GM18873 (cell line): ENCODE data around the gene PLEKHH3.
"Not testable (repeated sequence)": the region's sequence is repeated elsewhere in the genome, so short reads cannot be mapped to it uniquely, and the experiment has no call there.

Source experiments
- ATAC-seq: cut with Tn5 transposase; IDR thresholded peaks from one replicate; pipeline ENCODE4 v1.9.1; 2021; ENCODE audit warnings: mild to moderate bottlenecking, moderate library complexity, moderate number of reproducible peaks; ENCODE audit not compliant: unreplicated experiment, low FRiP score

The PLEKHH3 gene

DNA sequence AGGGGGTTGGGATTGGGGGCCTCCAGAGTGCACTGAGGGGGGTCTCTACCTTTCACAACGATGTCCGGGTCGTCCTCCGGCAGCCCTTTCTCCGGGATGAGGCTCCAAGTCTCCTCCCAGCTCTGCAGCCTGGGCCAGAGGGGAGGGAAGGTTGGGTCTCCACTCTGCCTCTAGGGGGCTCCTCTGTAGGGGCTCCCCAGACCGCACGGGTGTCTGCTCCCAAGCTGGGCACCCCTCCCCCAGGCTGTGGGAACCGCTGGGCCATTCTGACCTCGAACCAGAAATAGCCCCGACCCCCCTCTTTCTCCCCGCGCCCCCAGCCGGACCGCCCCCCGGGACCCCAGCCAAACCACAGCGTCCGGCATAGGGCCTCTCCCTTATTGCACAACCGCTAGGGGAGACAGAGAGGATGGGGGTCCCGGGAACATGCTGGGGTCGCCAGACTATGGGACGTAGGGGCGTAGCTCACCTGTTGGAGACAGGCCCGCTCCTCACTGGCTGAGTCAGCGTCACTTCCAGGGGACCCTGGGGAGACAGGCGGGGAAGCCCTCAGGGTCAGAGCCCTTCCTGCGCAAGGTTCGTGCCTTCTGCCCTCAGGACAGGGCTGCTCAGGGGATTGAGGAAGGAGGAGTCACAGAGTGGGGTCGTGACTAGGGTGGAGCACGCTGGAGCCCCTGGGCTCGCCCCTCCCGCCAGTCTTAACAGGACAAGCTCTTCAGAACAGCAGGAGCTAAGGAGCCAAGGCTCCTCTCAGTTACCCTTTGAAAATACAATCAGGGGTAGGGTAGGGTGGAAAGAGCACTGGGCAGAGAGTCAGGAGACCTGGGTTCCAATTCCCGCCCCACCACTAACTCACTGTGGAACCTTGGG lies 2.7 kb downstream of the PLEKHH3 start:
- ATAC-seq: no peak

DNA sequence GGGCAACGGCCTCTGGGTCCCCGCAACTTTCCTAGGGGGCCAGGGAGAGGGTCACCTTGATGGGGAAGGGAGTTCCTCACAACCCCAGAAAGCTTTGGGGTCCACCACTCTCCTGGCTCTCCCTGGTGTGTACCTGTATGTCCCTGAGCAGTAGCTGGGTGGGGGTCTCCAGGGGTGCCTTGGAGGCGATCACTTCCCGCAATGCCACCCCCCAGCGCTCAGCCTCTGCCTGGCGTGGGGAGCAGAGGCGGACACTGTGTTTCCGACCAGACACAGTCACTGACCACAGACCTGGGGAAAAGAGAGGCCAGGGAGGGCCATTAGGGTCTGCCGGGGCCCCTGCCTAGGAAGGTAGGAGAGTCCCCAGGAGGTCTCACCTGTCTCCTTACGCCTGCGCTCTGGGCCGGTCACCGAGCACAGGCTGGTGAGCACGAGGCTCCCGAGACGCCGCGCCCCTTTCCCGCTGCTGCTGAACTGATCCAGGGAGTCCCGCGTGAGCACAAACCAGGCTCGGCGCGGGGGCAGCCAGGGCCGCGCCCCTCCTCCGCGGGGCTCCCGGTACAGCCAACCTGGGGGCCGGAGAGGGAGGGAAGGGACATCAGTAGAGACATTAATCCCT lies 3.4 kb downstream of the PLEKHH3 start:
- no peak for ATAC-seq

- ATAC-seq: no peak
Observed at GRCh38 chr17:42672038-42672437, 4.8 kb downstream of the PLEKHH3 start.

DNA sequence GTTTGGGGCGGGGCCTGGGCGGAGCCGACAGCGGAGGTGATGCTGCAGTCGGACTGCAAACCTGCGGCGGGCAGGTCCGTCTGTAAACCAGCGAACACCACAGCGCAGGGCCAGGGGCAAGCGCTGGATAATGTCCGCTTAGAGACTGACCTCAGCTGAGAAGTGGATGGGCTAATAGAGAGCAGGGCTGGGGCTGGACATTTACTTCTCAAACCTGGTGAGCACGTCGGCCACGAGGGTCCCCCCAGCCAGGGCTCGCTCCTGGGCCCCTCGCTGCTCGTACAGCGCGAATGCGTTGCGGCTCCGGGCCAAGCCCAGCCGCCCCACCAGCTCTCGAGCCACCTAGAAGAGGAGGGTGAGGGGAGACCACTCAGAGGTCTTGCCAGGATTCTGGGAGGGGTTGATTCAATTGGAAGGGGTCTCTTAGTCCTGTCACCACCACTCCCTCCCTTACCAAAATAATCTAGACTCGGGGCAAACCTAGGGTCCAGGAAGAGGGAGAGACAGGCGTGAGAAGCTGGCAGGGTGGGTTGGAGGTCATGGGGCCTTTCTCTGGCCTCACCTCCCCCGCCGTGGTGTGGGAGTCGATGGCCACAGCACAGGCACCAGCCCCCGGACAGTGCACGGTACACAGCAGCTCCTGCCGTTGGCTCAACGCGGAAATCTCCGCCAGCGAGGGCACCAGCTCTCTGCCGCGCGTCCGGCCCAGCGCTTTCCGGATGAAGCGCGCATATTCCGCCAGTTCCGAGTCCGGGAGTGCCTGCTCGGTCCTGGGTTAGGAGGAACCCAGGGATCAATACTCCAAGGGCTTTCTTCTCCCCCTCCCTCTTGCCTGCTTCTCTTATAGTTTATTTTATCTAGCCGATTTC lies 5.8 kb downstream of the PLEKHH3 start:
- no peak for ATAC-seq

GRCh38 chr17:42669977-42670788 lies 6.6 kb downstream of the PLEKHH3 start:
- ATAC-seq: no peak

DNA sequence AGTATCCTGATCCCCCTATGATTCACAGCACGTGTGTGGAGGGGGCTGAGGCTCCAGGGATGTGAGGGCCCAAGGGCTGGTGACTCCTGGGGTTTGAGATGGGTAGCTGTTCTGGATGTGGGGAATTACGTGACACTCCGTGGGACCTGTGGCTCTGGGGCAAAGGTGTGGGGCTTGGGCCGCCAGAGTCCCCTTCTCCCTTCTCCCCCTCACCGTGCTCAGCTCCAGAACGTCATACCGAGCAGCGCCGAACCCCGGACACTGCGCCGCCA lies 7.2 kb downstream of the PLEKHH3 start:
- no peak for ATAC-seq

- ATAC-seq: no peak
Observed at GRCh38 chr17:42667088-42667951, 9.5 kb downstream of the PLEKHH3 start.

GRCh38 chr17:42666126-42666525 lies 10.7 kb downstream of the PLEKHH3 start:
- ATAC-seq: not testable (repeated sequence)

GRCh38 chr17:42665581-42666001 lies 11.2 kb downstream of the PLEKHH3 start:
- no peak for ATAC-seq

DNA sequence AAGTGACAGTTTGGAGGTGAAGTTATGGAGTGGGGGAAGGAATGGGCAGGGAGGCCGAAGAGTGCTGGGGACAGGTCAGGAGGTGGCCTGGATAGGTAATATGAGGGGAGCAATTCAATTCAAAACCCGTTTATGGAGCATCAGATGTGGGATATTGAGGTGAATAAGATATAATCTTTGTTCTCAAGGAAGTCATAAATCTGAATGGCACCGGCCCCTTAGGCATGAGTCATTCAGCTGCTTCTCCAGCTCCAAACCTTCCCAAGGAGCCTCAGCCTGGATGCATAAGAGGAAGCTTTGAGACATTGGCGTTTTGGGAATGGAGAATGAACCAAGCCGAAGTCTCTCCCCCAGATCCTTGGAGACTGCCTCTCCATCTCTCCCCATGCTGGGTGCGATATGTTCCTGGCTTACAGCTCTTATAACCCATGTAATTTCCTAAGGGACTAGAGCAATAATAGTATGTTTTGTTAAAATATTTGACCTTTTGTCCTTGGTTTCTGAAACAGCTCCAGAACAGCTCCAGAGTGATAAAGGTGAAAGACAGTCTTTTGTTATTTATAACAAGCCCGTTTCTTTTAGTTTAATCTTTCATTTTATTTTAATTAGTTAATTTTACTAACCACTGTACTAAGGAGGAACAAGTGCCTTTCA lies 16.0 kb downstream of the PLEKHH3 start:
- no peak for ATAC-seq

- ATAC-seq: not testable (repeated sequence)
Observed at GRCh38 chr17:42659932-42660274, 16.9 kb downstream of the PLEKHH3 start.

GRCh38 chr17:42659079-42659931 lies 17.5 kb downstream of the PLEKHH3 start, which contains the start of gene TUBG2:
Gene TUBG2 (plus strand): TSS chr17:42659284. CDS start chr17:42659504, 220 bp downstream.
- ATAC-seq: no peak

DNA sequence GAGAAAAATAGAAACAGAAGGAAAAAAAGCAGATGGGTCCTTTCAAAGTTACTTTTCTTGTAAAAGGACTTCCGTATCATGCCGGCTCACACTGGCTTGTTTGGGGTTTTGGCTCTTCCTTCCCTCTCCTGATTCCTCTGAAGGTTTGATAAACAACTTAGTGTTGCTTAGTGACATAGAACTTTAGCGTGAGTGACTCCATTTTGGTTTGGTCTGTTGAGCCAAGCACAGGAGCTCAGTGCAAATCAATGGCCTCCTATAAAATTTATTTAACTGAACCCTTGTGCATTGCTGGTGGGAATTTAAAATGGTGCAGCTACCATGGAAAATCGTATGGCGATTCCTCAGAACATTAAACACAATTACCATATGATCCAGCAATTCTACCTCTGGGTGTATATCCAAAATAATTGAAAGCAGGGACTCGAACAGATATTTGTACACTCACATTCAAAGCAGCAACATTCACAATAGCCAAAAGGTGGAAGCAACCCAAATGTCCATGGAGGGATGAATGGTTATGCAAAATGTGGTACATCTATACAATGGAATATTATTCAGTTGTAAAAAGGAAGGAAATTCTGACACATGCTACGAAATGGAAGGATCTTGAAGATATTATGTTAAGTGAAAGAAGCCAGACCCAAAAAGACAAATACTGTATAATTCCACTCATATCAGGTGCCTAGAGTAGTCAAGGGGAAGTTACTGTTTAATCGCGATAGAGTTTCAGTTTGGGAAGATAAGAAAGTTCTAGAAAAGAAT lies 18.8 kb downstream of the PLEKHH3 start:
- no peak for ATAC-seq

DNA sequence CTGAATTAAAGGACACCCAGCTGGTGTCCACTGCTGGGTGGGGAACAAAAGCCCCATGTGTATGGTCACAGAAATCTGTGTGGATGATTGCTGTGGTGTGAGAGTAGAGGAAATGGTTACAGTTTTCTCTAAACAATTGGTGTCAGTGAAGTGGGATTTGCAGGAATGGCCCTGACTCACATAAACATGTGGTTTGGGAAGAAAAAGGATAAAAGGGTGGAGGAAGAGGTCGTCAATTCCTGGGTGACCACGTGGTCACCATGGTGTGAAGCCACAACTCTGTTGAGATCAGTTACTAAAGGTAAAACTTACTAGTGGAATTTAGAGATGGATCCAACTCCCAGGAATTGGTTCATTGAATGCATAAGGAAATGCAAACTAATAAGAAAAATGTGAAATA lies 21.3 kb downstream of the PLEKHH3 start:
- no peak for ATAC-seq

DNA sequence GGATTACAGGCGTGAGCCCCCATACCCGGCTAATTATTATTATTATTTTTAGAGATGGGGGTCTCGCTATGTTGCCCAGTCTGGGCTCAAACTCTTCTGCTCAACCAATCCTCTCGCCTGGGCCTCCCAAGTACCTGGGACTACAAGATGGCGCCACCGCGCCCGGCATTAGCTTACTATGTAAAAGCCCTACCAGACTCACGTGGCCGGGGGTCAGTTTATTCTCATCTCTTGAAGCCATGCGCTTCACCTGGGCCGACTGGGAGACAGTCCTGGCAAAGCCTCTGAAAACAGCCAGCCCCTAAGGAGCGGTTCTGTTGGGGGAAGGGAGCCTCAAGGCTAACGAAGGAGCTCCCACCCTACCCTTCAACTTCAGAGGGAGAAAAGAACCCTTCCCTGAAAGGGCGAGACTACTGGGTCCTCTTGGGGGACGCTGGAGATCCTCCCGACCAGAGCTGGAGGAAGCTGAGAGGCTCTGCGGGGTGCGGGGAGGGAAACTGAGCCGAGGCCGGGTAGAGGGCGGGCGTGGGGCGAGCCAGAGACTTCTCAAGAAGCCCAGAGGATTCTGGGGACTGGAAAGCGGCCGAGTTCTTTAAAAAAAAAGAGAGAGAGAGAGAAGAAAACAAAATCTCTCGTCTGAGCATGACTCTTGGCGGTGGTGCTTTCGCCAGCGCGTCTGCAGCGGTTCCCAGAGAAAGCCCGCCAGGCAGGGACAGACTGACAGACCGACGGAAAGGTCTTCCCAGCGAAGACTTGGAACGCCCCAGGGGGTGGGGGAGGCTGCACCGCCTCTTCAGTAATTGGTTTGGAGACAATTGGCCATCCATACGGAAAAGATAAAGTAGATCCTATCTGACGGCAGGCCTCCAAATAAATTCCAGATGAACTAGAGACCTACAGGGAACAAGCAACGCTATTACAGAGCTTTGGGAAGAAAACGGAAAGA lies 23.3 kb downstream of the PLEKHH3 start:
- no peak for ATAC-seq

- no peak for ATAC-seq
Observed at GRCh38 chr17:42651392-42651791, 25.4 kb downstream of the PLEKHH3 start.
